ENCODE measurements around the gene OBI1.

The OBI1 gene

DNA sequence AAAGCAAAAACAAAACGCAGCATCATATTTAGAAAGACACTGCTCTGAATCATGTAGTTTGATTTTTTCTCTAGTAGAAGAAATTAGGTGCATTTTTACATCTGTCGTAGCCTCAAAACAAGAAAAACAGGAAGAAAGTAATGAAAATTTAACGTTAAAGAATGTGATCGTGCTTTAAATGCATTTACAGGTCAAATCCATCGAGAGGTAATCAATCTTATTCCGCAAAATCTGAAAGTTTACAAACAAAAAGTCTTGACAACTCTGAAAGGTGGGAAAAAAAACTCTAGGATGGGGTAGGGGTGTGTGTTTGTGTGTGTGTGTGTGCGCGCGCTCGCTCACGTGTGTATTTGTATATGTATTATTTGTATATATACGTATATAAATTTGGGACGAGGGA is 65.8 kb downstream of the OBI1 start:
- in situ Hi-C loops (cut with MboI; ENCODE audit: low sequenced_read_pairs) = no loop called here

DNA sequence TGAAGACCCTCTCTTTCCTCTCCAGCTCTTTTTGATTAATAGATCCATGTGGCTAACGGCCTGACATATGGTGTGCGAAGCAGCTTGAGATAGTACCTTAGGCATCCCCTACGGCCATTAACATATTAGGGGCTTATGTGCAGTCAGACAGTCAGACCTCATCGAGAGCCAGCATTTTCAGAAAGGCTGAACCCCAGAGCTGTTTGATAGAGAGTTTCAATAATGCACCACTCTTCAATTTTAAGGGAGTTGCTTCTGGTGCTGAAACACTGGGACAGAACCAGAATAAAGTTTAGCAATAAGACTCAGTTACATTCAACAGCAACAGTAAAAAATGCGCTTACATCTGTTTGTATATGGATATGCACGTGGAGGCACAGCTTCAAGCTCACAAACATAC is 66.4 kb downstream of the OBI1 start:
- in situ Hi-C loops (cut with MboI; ENCODE audit: low sequenced_read_pairs) = no loop called here

DNA sequence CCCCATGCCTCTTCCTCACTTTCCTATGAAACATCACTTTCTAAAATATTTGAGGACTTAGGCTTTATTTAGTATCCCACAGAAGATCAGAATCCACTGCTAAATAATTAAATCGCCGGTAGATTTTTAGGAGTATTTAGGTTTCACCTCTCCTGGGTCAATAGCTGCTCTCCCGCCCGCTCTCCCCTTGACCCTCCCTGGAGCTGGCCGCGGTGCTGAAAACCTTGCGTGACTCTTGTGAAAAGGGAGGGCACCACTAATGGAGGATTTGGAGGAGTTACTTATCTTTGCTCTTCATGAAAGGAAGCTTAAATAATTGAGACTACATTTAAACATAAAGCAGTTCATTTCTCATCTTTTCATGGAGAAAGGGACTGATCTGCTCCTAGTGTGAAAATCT is 69.7 kb downstream of the OBI1 start:
- in situ Hi-C loops (cut with MboI; ENCODE audit: low sequenced_read_pairs) = no loop called here

DNA sequence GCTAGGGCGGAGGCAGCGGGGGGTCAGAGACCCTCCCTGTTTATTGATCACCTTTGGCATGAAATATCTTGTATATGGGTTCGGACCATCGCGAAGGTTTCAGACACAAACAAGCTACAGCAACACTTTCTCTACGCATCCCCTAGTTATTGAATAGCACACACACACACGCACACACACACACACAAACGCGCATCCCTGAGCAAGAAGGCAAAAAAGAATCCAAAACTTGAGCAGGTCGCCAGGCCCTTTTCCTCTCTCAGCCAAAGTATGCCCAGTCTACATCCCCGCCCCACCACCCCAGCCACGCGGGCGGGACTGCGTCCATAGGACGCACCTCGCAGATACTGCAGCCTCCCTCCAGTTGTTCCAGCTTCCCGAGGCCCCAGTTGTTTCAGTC is 71.6 kb downstream of the OBI1 start:
- in situ Hi-C loops (cut with MboI; ENCODE audit: low sequenced_read_pairs) = no loop called here

DNA sequence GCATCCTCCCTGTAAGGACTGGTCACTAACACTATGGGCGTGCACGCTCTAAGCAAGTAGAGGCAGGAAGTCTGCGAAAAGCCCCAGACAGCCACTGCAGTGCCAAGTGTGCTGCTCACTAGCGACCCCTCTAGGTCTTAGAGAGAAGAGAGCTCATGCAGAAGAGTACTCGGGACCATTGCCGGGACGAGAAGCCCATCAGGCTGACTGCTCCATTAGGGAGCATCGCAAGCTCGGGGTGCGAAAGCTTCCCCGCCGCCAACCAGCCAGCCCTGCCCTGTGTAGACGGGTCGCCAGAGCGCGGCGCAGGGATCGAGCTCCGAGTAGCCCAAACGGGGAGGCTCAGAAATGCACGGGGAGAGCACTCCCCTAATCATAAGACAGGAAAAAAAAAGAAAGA is 72.2 kb downstream of the OBI1 start:
- in situ Hi-C loops (cut with MboI; ENCODE audit: low sequenced_read_pairs) = no loop called here

DNA sequence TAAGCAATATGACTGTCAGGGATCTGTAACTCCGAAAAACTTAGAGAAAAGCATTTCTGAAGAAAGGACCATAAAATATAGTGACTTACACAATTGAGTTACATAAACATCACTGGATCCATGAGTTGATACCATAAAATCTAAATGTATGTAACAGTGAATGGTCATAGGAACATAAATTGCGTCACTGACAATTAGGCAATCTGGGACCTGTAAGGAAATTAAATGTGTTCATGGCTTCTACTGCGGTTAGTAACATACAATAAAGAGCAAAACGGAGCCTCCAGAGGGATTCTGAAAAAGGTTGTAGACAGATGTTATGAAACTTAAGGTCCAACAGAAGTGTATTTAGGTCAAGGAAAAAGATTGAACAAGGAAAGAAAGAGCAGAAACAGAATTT is 82.7 kb downstream of the OBI1 start:
- in situ Hi-C loops (cut with MboI; ENCODE audit: low sequenced_read_pairs) = no loop called here

DNA sequence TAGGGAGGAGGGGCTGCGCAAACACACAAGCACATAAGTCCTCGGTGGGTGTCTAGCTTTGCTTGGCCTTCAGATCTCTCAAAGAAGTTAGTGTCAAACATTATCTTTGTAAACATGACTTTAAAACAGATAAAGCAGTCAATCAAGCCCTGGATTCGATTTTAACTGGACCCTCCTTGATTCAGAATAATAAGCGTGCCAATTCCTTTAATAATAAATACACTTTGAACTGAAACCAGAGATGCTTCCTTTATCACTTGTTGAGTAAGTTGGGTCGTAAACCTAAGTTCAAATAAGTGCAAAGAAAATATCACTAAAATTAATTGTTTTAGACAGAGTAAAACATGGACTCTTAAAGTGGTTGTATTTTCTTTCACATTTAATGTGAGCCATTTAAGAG is 86.5 kb downstream of the OBI1 start:
- in situ Hi-C loops (cut with MboI; ENCODE audit: low sequenced_read_pairs) = no loop called here

DNA sequence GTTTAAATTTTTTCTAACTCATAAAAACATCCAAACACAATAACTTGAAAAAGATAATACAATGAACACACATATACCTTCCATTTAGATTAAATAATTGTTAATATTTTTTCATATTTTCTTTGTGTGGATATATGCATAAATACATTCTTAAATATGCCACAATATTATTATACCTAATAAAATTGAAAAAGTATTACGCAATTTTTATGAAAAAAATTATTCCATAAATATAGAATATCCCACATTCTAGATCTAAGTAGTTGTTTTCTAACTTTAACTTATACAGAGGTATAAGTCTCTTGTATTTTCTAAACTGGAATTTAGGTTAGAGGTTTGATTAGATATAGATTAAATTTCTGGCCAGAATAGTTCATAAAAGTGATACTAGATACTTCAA is 89.9 kb downstream of the OBI1 start:
- in situ Hi-C loops (cut with MboI; ENCODE audit: low sequenced_read_pairs) = no loop called here

DNA sequence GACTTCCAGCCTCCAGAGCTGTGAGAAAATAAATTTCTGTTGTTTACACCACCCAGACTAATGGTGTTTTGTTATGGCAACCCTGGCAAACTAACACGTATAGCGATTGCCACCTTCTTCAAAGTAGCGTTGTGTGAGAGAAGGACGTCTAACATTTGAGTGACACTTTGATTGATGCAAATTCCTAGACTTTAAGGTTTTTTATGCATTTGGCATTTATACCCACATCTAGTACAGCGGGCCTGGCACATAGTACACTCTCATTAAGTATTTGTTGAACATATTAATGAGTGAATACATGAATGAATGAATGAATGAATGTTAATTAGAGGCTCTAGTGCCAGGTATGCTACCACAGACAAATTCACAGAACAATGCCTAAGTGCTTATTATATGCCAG is 92.3 kb downstream of the OBI1 start:
- in situ Hi-C loops (cut with MboI; ENCODE audit: low sequenced_read_pairs) = no loop called here
